ENCODE data around the gene OR7D2.

DNA sequence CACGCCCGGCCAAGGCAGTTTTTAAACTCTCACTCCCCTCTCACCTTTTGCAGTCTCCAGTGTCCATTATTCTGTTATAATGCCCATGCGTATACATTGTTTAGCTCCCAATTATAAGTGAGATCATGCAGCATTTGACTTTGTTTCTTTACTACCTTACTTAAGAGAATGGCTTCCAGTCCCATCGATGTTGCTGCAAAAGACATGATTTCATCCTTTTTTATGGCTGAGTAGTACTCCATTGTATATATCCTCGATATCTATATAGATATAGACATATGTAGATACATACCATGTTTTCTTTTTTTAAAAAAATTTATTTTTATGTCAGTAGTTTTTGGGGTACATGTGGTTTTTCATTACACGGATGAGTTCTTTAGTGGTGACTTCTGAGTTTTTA, 8.4 kb downstream of the OR7D2 start:
- TF ChIP-seq CTCF (conservative IDR thresholded peaks at IDR 0.05; ENCODE audit: low read depth in 2 of 2) (no peak), CREB1 (CRISPR knock-in tag; IDR thresholded peaks at IDR 0.05; ENCODE audit: low read depth) (no peak), REST (IDR thresholded peaks at IDR 0.05; ENCODE audit: unreplicated experiment) (no peak), POLR2AphosphoS5 (IDR thresholded peaks at IDR 0.05; ENCODE audit: low read depth) (no peak), EZH2 (IDR thresholded peaks at IDR 0.05; ENCODE audit: low read depth, unreplicated experiment) (no peak)
